ENCODE measurements around the gene TBC1D10B.

The TBC1D10B gene

DNA sequence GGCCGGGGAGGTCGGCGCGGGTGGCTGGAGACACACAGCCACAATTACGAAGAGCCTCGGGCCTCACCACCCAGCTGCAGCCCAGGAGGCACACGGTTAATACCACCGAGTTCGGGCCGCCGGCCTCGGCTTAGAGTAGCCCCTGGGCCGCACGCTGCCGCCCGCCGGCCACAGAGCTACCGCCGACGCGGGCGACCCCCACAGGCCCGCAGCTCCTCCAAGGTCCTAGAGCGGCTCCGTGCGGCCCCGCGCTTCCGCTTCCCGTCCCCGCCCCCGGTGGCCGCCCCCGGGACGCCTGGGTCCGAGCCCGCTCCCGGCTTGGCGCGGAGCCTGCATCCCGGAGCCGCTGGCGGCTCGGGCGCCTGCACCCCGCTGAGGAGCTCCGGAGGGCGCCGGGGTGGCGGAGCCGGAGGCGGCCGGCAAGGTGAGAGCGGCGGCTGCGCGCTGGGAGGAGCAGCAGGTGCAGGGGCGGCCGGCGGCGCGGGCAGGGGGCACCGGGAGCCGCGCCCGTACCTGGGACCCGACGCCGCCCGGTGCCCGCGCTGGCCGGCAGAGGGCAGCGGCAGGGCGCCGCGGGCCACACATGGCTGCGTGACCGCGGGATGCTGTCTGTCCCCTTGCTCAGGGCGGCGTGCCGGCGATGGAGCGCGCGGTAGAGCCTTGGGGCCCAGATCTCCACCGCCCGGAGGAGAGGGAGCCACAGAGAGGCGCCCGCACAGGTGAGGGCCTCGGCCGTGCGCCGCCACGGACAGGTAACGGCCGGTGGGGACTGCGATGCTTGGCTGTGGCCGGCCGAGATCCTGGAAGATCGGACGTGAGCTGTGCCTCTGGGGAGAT lies 25.1 kb upstream of the TBC1D10B start, which contains the start of gene ZNF48:
Gene ZNF48 (plus strand): TSS at position 266 of the 837 bp plus-strand sequence. CDS start 375 bp downstream, at position 641.
- TF ChIP-seq ZFX (IDR thresholded peaks at IDR 0.05; ENCODE audit: borderline replicate concordance): no peak
- TF ChIP-seq, protein P1, sequence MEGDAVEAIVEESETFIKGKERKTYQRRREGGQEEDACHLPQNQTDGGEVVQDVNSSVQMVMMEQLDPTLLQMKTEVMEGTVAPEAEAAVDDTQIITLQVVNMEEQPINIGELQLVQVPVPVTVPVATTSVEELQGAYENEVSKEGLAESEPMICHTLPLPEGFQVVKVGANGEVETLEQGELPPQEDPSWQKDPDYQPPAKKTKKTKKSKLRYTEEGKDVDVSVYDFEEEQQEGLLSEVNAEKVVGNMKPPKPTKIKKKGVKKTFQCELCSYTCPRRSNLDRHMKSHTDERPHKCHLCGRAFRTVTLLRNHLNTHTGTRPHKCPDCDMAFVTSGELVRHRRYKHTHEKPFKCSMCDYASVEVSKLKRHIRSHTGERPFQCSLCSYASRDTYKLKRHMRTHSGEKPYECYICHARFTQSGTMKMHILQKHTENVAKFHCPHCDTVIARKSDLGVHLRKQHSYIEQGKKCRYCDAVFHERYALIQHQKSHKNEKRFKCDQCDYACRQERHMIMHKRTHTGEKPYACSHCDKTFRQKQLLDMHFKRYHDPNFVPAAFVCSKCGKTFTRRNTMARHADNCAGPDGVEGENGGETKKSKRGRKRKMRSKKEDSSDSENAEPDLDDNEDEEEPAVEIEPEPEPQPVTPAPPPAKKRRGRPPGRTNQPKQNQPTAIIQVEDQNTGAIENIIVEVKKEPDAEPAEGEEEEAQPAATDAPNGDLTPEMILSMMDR (IDR thresholded peaks at IDR 0.05): peak; percentile 88
- peak within 1 kb of the TSS; percentile 97 for H3K27ac ChIP-seq

- no peak for TF ChIP-seq ZFX (IDR thresholded peaks at IDR 0.05; ENCODE audit: borderline replicate concordance)
- TF ChIP-seq, protein P1 (IDR thresholded peaks at IDR 0.05): no peak
- H3K27ac ChIP-seq: peak overlapping the region; percentile 97
Measured at GRCh38 chr16:30394592-30395154, 24.4 kb upstream of the TBC1D10B start.

DNA sequence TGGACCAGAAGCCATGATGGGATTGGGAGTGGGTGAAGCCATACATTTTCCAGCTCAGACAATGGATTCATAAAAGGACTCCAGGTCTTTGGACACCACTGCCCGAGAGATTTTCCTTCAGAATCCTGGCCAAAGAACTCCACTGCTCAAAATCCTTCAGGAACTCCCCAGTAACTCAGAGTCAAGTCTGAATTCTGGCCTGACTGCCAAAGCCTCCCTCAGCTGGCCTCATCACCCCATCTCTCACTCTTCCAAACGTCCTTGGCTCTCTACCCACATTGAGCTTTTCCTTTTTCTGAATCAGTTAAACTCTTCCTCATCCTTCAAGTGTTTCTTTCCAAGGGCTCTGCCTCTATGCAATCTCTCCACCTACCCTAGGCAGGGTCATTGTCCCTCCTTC lies 13.2 kb upstream of the TBC1D10B start:
- peak overlapping the region; percentile 27; the same call in 1 of the 2 replicates for H3K27ac ChIP-seq
- TF ChIP-seq, protein P1 (IDR thresholded peaks at IDR 0.05): no peak
- no peak for TF ChIP-seq ZFX (IDR thresholded peaks at IDR 0.05; ENCODE audit: borderline replicate concordance)

DNA sequence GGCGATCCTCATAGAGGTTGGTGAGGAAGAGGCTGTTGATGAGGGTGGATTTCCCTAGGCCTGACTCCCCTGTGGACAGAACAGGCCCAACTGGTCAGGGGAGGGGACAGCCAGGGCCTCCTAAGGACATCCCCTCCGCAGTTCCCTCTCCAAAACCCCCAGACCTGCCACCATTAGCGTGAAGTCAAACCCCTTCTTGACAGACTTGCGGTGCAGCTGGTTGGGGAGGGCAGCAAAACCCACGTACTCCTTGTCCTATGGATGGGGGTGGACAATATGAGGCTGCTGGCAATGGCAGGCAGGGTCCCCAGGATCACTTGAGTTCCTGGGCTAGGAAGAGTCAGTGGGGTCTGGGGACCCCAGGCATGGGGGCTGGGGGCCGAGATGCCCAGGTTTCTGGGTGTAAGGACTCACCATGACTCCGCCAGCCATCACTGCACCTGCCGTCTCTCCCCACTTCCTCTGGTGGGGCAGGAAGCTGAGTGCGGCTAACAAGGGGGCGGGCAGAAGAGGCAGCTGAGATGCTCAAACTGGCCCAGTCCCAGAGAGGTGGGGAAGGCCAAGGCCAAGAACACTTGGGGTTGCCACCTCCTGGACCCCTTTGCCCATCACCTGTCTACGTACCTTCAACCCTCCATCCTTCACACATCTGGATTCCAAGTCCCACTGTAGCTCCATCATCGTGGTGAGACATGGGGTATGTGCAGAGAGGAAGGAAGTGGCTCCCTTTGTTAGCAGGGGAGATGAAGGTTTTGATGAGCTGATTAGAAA lies 12.0 kb upstream of the TBC1D10B start, which contains the start of gene SEPTIN1:
Gene SEPTIN1 (minus strand): TSS at position 451 of the 771 bp plus-strand sequence. CDS start 19 bp downstream, at position 432.
- peak within 1 kb of the TSS; percentile 97 for H3K27ac ChIP-seq

GRCh38 chr16:30381291-30382041 lies 11.2 kb upstream of the TBC1D10B start:
- H3K27ac ChIP-seq: peak overlapping the region; percentile 97
- TF ChIP-seq ZFX (IDR thresholded peaks at IDR 0.05; ENCODE audit: borderline replicate concordance): no peak
- TF ChIP-seq, protein P1 (IDR thresholded peaks at IDR 0.05): no peak

More for the DNA sequence above, 12.0 kb upstream of the TBC1D10B start, which contains the start of gene SEPTIN1:
- TF ChIP-seq, protein P1 (IDR thresholded peaks at IDR 0.05): no peak
- TF ChIP-seq ZFX (IDR thresholded peaks at IDR 0.05; ENCODE audit: borderline replicate concordance): no peak

DNA sequence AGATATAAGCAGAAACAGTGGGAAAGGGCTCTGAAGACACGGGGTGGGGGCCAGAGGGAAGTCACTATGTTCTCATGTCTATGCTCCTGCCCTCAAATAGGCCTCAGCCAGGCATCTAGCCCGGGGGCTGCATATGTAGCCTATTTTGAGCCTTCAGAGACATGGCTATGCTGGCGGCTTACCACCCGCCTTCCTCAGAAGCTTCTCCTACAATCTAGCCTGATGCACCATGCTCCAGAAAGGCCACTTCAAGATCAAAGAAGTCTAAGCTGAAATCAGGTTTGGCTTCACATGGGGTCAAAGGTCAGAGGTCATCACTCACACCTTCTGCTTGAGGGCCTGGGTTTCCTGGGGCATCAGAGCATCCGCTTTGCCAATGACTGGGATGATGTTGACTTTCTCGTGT lies 10.5 kb upstream of the TBC1D10B start:
- H3K27ac ChIP-seq: peak overlapping the region; percentile 97
- TF ChIP-seq, protein P1 (IDR thresholded peaks at IDR 0.05): no peak
- TF ChIP-seq ZFX (IDR thresholded peaks at IDR 0.05; ENCODE audit: borderline replicate concordance): no peak

All from 22Rv1 (cell line).